ENCODE results near the gene NPIPB2. TPM values are rescaled to one million over a fixed set of nuclear protein-coding genes. Genes with fewer than 3 reads are reported as not detected.
A peak's percentile ranks its signal among the peaks of the same experiment; 100 is the strongest.

NPIPB2 gene
- total and polyA plus RNA-seq, 10 of the 15 experiments (the other 5 are each of a cell fraction or from before 2014, with no cell fraction given) = 1.9 to 29.3 (median 10.8) TPM

GRCh38 chr16:11949527-11949926 is 7.7 kb upstream of the NPIPB2 start (continued):
- TF ChIP-seq ZNF207 (IDR thresholded peaks at IDR 0.05; ENCODE audit: borderline replicate concordance) (no peak), MEF2B (IDR thresholded peaks at IDR 0.05; ENCODE audit: partially characterized antibody, poor library complexity, severe bottlenecking) (peak; percentile 49), ZNF687 (IDR thresholded peaks at IDR 0.05) (no peak), ZNF592 (IDR thresholded peaks at IDR 0.05) (0 out of 2 replicates have a peak, but pooled peaks have one; percentile 27), EED (IDR thresholded peaks at IDR 0.05; ENCODE audit: low read depth) (no peak), KAT2A (conservative IDR thresholded peaks at IDR 0.05; ENCODE audit: control insufficient read depth, low read depth, low read length) (no peak), FOXM1 (IDR thresholded peaks at IDR 0.05; ENCODE audit: low read depth, low read length) (peak; percentile 36; the same call in 1 of the 2 replicates), CTCF (IDR thresholded peaks at IDR 0.05 in 2 of 3, conservative IDR thresholded peaks at IDR 0.05 in 1 of 3; ENCODE audit: control insufficient read depth in 2 of 3, extremely low read depth in 1 of 3, insufficient read depth in 1 of 3, low read depth in 3 of 3, low read length in 3 of 3) (peak; percentile 73 to 82 (median 75)), TAF1 (IDR thresholded peaks at IDR 0.05; ENCODE audit: borderline replicate concordance, low read depth, low read length) (no peak), RB1 (IDR thresholded peaks at IDR 0.05; ENCODE audit: borderline replicate concordance) (peak; percentile 43; the same call in 1 of the 2 replicates)

Measured in GM12878 (cell line).